ENCODE data around the gene C4orf50.

C4orf50 gene

DNA sequence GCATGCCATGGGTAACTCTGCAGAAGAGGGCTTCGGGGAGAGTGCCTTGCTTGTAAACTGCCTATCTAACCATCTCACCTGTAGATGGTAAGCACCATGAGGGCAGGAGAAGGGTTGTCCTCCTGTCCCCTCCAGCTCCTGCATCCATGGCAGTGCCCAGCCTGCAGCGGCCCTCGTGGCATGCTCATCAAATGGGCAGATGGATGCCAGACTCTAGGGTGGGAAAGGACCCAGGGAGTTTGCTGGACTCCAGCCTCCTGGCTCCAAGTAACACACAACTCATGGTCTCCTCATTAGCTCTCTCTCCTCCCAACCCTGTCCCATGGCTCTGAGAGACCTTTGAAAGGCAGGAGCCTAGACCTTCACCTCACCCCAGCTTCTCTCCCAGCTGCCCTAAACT, 95.7 kb downstream of the C4orf50 start:
- TF ChIP-seq, protein P1, sequence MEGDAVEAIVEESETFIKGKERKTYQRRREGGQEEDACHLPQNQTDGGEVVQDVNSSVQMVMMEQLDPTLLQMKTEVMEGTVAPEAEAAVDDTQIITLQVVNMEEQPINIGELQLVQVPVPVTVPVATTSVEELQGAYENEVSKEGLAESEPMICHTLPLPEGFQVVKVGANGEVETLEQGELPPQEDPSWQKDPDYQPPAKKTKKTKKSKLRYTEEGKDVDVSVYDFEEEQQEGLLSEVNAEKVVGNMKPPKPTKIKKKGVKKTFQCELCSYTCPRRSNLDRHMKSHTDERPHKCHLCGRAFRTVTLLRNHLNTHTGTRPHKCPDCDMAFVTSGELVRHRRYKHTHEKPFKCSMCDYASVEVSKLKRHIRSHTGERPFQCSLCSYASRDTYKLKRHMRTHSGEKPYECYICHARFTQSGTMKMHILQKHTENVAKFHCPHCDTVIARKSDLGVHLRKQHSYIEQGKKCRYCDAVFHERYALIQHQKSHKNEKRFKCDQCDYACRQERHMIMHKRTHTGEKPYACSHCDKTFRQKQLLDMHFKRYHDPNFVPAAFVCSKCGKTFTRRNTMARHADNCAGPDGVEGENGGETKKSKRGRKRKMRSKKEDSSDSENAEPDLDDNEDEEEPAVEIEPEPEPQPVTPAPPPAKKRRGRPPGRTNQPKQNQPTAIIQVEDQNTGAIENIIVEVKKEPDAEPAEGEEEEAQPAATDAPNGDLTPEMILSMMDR (conservative IDR thresholded peaks at IDR 0.05; ENCODE audit: low read depth): no peak
- ChIA-PET POLR2A (ENCODE audit: low non-redundant PET) (no interaction called here), CTCF (no interaction called here)
- H3K27ac ChIP-seq: no peak overlapping the region
- no peak for DNase-seq (ENCODE audit: low spot score)

DNA sequence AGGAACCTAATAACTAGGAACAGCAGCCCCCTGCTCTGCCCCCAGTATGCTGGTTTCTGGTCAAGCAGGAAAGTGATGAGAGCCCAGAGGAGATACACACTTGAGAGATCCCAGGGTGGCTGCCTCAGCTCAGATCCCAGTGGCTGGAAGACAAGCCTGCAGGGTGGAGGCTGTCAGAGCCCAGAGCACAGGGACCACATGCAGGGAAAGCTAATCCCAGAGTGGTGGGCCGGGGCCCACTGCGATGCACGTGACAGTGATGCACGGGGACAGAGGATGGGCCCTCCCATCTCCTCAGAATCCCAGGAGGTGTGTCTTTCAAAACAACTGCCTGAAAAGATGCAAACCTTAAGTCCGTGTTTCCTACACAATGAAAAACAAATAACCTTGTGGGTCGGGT, 96.2 kb downstream of the C4orf50 start:
- POLR2A ChIA-PET (ENCODE audit: low non-redundant PET): no interaction called here
- TF ChIP-seq, protein P1 (conservative IDR thresholded peaks at IDR 0.05; ENCODE audit: low read depth): no peak
- DNase-seq (ENCODE audit: low spot score): no peak
- CTCF ChIA-PET: no interaction called here
- no peak overlapping the region for H3K27ac ChIP-seq

DNA sequence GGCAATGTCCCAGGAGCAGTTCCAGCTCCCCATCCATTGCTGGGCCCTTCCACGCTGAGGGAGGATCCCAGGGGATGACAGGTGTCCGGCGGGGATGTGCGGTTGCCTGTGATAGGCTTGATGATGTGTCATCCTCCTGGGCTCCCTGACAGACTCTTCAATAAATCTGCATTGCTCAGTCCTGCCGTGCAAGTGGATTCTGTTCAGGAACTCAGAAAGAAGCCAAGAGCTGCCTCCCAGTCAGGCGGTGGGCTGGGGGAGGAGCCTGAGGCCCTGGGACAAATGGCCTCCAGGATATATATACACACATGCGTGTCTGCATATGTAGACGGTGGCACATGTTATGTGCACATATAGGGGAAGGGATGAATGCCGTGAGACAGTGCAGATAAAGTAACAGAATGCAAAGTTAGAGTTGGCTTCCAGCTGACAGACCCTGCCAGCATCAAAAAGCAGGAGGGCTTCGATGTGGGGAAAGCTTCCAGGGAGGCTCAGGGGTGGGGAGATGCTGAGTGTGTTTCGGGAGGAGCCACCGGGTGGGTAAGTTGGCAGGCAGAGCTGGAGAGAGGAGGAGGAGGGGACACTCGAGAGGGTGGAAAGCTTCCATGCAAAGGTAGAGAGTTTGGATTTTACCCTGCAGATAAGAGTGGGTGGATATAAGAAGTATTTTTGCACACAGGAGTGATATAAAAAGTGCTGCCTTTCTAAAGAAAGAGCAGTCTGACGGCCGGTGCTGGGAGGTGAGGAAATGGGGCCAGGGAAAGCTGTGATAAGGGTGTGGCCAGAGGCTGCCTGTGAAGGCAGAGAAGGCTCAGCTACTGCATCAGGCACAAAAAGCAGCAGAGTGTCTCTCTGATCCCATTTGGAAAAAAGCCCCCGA, 96.9 kb downstream of the C4orf50 start:
- TF ChIP-seq, protein P1 (conservative IDR thresholded peaks at IDR 0.05; ENCODE audit: low read depth): no peak
- ChIA-PET POLR2A (ENCODE audit: low non-redundant PET) (no interaction called here), CTCF (no interaction called here)
- H3K27ac ChIP-seq: no peak overlapping the region
- no peak for DNase-seq (ENCODE audit: low spot score)

DNA sequence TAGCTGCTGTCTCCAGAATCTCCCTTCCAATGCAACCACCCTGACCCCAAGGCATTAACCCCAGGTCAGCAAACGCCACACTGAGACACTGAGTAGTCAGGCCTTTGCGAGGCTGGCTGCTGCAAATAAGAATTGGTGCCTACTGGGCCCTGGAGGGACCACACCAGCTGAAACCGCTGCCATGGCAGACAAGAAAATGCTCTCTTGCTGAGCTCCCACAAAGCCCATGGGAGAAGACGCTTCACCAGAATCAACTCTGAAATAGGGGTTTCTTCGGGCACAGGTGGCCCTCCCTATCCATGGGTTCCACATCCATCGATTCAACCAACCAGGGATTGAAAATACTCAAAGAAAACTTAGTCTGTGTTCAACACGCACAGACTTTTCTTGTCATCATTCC, 98.7 kb downstream of the C4orf50 start:
- CTCF ChIA-PET: interaction anchor here (0.6 kb wide), 1 partner anchor 430 kb away, joined by 3 read pairs; no protein-coding TSS in a partner anchor
- no peak for DNase-seq (ENCODE audit: low spot score)
- POLR2A ChIA-PET (ENCODE audit: low non-redundant PET): no interaction called here
- TF ChIP-seq, protein P1 (conservative IDR thresholded peaks at IDR 0.05; ENCODE audit: low read depth): no peak
- no peak overlapping the region for H3K27ac ChIP-seq

DNA sequence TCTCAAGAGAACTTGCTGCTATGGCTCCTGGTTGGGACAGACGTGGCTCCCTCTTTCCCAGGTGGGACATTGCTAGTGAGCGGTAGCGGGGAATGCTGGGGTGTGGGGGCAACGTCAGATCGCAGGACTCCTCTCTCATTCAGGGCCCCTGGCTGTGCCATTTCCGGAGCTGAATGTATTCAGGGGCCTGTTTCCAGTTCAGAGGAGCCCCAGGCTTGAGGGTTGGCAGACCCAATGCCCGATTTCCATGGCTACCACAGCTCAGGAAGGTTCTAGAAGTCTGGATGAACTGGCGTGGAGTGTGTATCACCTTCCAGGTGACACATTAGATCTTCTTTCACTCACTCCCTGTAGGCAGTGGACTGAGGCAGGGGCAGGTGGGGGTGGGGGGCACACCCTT, 99.2 kb downstream of the C4orf50 start:
- POLR2A ChIA-PET (ENCODE audit: low non-redundant PET): no interaction called here
- DNase-seq (ENCODE audit: low spot score): no peak
- H3K27ac ChIP-seq: no peak overlapping the region
- CTCF ChIA-PET: interaction anchor here (0.6 kb wide), 1 partner anchor 430 kb away, joined by 3 read pairs; no protein-coding TSS in a partner anchor
- TF ChIP-seq, protein P1 (conservative IDR thresholded peaks at IDR 0.05; ENCODE audit: low read depth): no peak

DNA sequence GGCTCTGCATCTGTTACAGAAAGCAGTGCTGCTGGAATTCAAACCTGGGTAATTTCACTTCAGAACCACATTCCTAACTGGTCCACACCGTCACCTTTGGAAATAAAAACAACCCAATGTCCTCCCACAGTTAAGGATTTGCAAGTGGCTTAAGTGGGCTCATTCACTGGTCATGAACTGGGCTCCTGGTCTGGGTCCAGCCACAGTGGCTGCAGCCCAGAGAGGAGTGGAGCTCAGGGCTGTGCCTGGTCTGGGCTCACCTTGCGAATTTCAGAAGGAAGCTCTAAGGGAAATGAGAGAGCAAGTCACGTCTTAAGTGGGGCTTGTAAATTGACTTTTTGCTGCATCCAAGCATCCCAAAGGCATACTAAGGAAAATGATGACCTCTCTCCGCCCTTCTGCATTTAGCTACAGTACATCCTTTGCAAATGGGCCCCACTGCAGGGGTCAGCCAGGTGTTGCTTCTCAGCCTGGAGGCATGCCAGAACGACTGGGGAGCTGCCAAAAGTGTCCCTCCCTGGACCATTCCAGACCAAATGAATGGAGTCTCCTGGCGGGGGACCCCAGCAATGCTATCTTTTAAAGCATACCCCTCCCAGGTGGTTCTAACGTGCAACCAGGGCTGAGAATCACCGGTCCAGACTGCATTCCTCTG, 99.8 kb downstream of the C4orf50 start:
- ChIA-PET POLR2A (ENCODE audit: low non-redundant PET) (no interaction called here), CTCF (no interaction called here)

More for the DNA sequence above, 99.8 kb downstream of the C4orf50 start:
- no peak for DNase-seq (ENCODE audit: low spot score)
- H3K27ac ChIP-seq: no peak overlapping the region
- TF ChIP-seq, protein P1 (conservative IDR thresholded peaks at IDR 0.05; ENCODE audit: low read depth): no peak
